ENCODE measurements around the gene FRMD3. TPM values are rescaled to one million over a fixed set of nuclear protein-coding genes. Genes with fewer than 3 reads are reported as not detected.

The FRMD3 gene
- total RNA-seq, 1 donor from 2014 or later = 8.0 TPM

DNA sequence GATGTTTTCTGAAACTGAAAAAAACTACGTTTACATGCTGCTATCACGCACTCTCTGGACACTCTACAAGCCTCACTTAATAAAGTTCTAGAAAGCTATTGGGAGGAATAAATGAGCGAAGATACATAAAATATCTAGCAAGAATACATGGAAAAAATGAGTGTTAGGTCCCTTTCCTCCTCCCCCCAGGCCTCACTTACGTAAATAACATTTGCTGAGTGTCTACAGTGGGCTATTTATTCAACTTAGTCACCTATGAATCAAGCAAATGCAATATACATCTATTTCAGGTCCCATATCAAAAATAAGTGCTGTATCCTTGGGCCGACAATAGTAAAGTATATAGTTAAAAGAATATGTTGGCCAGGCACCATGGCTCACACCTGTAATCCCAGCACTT, 62.5 kb downstream of the FRMD3 start:
- Mint-ChIP-seq H3K36me3 (no peaks in the 10 kb centered on the region), H3K27me3 (peaks cover 5% of the 10 kb centered on the region), H3K4me1 (ENCODE audit: unreplicated experiment) (no peaks in the 10 kb centered on the region), H3K27ac (no peak overlapping the region), H3K4me3 (no peak overlapping the region), H3K9me3 (no peaks in the 10 kb centered on the region)
- TF ChIP-seq, protein P1, sequence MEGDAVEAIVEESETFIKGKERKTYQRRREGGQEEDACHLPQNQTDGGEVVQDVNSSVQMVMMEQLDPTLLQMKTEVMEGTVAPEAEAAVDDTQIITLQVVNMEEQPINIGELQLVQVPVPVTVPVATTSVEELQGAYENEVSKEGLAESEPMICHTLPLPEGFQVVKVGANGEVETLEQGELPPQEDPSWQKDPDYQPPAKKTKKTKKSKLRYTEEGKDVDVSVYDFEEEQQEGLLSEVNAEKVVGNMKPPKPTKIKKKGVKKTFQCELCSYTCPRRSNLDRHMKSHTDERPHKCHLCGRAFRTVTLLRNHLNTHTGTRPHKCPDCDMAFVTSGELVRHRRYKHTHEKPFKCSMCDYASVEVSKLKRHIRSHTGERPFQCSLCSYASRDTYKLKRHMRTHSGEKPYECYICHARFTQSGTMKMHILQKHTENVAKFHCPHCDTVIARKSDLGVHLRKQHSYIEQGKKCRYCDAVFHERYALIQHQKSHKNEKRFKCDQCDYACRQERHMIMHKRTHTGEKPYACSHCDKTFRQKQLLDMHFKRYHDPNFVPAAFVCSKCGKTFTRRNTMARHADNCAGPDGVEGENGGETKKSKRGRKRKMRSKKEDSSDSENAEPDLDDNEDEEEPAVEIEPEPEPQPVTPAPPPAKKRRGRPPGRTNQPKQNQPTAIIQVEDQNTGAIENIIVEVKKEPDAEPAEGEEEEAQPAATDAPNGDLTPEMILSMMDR (conservative IDR thresholded peaks at IDR 0.05) = no peak
- no peak for DNase-seq (ENCODE audit: extremely low spot score, unreplicated experiment)

DNA sequence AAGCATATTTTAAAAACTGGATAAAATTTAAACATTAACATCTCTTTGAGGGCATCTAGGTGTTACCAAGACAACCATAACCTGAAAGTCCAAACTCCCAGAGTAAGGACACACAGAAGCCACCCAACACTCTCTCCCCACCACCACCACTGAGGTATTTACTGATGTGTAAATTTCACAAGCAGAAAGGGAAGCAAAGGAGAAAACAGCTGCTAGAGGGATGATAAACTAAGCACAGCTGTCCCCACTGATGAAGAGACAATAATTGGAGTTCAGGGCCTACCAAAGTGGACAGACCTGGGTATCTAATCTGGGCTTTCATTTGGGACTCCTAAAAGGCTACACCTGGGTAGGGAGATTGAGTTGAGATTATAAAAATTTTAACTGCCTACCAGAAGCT, 63.6 kb downstream of the FRMD3 start:
- Mint-ChIP-seq H3K9me3 (no peaks in the 10 kb centered on the region), H3K4me3 (no peak overlapping the region), H3K36me3 (no peaks in the 10 kb centered on the region), H3K27me3 (peaks cover 8% of the 10 kb centered on the region), H3K4me1 (ENCODE audit: unreplicated experiment) (no peaks in the 10 kb centered on the region), H3K27ac (no peak overlapping the region)
- TF ChIP-seq, protein P1 (conservative IDR thresholded peaks at IDR 0.05) = no peak
- no peak for DNase-seq (ENCODE audit: extremely low spot score, unreplicated experiment)

DNA sequence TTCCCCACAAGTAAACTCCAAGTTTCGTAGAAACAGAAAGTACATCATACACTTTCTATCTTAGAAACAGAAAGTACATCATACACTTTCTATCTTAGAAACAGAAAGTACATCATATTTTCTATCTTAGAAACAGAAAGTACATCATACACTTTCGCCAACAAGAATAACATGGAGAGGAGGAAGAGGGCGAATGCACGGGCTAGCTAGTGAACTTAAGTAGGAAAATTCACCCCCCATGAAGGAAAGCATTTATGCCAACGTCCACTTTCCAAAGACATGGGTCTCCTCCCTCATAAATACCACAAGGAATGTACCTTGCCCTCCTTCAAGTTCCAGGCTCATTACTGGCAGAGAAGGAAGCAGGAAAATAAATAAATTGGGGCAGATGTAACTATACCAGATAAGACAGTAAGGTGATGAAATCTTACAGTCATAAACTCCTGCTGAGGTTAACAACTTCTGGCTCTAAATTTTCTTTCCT, 64.7 kb downstream of the FRMD3 start:
- TF ChIP-seq, protein P1 (conservative IDR thresholded peaks at IDR 0.05) = no peak
- H3K4me3 Mint-ChIP-seq = no peak overlapping the region
- peak overlapping the region; percentile 86 for H3K27ac Mint-ChIP-seq
- H3K27me3 Mint-ChIP-seq = peaks cover 8% of the 10 kb centered on the region
- no peak for DNase-seq (ENCODE audit: extremely low spot score, unreplicated experiment)
- no peaks in the 10 kb centered on the region for H3K4me1 Mint-ChIP-seq (ENCODE audit: unreplicated experiment)
- H3K9me3 Mint-ChIP-seq = no peaks in the 10 kb centered on the region
- no peaks in the 10 kb centered on the region for H3K36me3 Mint-ChIP-seq

DNA sequence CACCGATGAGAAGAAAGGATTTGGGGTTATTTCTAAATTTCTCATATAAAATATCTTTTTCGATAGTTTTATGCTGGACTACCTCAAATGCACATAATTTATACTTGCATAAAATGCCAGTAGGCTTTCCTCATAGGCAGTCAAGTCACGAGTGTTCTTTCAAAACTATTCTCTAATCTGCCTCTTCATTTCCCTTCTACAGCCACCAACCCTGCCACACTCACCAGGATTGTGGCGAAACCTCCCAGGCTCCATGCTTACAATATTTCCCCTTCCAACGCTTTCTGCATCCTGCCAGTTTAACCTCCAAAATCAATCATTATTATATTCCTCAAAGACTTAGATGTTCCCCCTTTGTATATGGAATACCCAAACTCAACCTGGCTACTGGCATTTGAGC, 65.4 kb downstream of the FRMD3 start:
- H3K27ac Mint-ChIP-seq = peak overlapping the region; percentile 86
- DNase-seq (ENCODE audit: extremely low spot score, unreplicated experiment) = no peak
- TF ChIP-seq, protein P1 (conservative IDR thresholded peaks at IDR 0.05) = no peak
- no peaks in the 10 kb centered on the region for H3K36me3 Mint-ChIP-seq
- no peaks in the 10 kb centered on the region for H3K9me3 Mint-ChIP-seq
- H3K4me3 Mint-ChIP-seq = no peak overlapping the region
- H3K4me1 Mint-ChIP-seq (ENCODE audit: unreplicated experiment) = no peaks in the 10 kb centered on the region
- H3K27me3 Mint-ChIP-seq = peaks cover 8% of the 10 kb centered on the region

DNA sequence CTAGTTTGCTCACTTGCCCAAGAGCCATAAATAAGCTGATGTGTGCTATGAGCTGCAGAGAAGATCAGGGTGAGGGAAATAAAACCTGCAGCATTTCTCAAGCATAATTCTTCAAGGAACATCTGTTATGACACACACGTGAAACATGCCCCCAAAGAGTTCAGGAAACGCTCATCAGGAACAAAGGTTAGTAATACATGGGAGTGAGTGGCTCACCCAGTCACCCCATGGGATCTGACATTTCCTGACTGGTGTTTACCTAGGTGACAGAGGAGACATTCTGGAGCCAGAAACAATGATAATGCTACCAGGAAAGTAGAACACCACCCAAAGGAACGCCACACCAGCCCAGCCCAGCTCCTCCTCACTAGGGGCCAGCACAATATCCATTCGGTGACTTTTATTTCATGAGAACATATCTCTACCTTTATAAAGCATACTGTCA, 66.0 kb downstream of the FRMD3 start:
- TF ChIP-seq, protein P1 (conservative IDR thresholded peaks at IDR 0.05) = no peak
- no peaks in the 10 kb centered on the region for H3K36me3 Mint-ChIP-seq
- H3K4me3 Mint-ChIP-seq = no peak overlapping the region
- H3K27ac Mint-ChIP-seq = peak overlapping the region; percentile 86
- H3K9me3 Mint-ChIP-seq = no peaks in the 10 kb centered on the region
- peaks cover 3% of the 10 kb centered on the region for H3K4me1 Mint-ChIP-seq (ENCODE audit: unreplicated experiment)
- no peak for DNase-seq (ENCODE audit: extremely low spot score, unreplicated experiment)
- H3K27me3 Mint-ChIP-seq = peaks cover 8% of the 10 kb centered on the region

DNA sequence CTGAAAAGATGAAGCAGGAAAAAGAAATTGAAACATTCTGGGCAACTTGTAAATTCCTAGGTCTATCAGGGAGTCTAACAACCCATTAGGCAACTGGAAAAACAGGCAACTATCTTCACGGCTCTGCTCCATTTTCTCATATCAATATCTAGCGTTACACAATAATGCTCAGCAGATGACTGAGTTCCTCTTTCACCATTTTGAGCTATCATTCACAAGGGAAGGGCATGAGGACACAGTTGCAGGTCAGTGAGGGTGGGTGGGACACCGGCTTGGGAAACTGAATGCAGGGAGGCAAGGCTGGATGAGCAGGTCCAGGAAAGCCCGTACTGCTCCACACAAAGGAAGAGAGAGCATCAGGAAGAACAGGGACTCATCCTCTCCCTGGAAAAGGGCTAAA, 67.0 kb downstream of the FRMD3 start:
- H3K27me3 Mint-ChIP-seq = peaks cover 8% of the 10 kb centered on the region
- peak overlapping the region; percentile 26 for H3K4me3 Mint-ChIP-seq
- peaks cover 6% of the 10 kb centered on the region for H3K4me1 Mint-ChIP-seq (ENCODE audit: unreplicated experiment)
- TF ChIP-seq, protein P1 (conservative IDR thresholded peaks at IDR 0.05) = no peak
- peak overlapping the region; percentile 43 for H3K27ac Mint-ChIP-seq
- H3K36me3 Mint-ChIP-seq = no peaks in the 10 kb centered on the region
- DNase-seq (ENCODE audit: extremely low spot score, unreplicated experiment) = no peak
- no peaks in the 10 kb centered on the region for H3K9me3 Mint-ChIP-seq
